HepG2 (cell line): ENCODE measurements around the gene ZNF445. TPM values are rescaled to one million over a fixed set of nuclear protein-coding genes. Genes with fewer than 3 reads are reported as not detected.

Experiments
- CTCF ChIP-seq: sonication (generic); formaldehyde crosslinking; IDR thresholded peaks from 2 replicates; pipeline ENCODE4 v1.5.0; 2020; ENCODE audit warnings: mild to moderate bottlenecking, missing genetic modification reagents, moderate library complexity
- EEA1 ChIP-seq: sonication (generic); formaldehyde crosslinking; IDR thresholded peaks from 2 replicates; pipeline ENCODE4 v1.5.1; 2020; ENCODE audit warnings: mild to moderate bottlenecking, missing genetic modification reagents, borderline replicate concordance
- GATA4 ChIP-seq: sonication (generic); IDR thresholded peaks from 2 replicates; pipeline ENCODE4 v1.6.1; 2016; ENCODE audit warnings: antibody characterized with exemption, low read depth, borderline replicate concordance
- HDAC2 ChIP-seq: sonication (generic); formaldehyde crosslinking; IDR thresholded peaks from 2 replicates; pipeline ENCODE4 v1.4.0; 2020; ENCODE audit warnings: missing genetic modification reagents
- IRX3 ChIP-seq: sonication (generic); formaldehyde crosslinking; IDR thresholded peaks from 2 replicates; pipeline ENCODE4 v1.8.1; 2023; ENCODE audit warnings: mild to moderate bottlenecking, low read depth, missing genetic modification reagents, borderline replicate concordance
- KDM5A ChIP-seq: fragments of 200-600 bp; sonication (generic); IDR thresholded peaks from 2 replicates; pipeline ENCODE4 v1.7.0; 2018; ENCODE audit warnings: antibody characterized with exemption, mild to moderate bottlenecking, low read length, borderline replicate concordance
- MEIS2 ChIP-seq: sonication (generic); formaldehyde crosslinking; IDR thresholded peaks from 2 replicates; pipeline ENCODE4 v1.9.0; 2021; ENCODE audit warnings: mild to moderate bottlenecking, missing genetic modification reagents
- PRMT3 ChIP-seq: sonication (generic); formaldehyde crosslinking; IDR thresholded peaks from 2 replicates; pipeline ENCODE4 v1.8.1; 2022; ENCODE audit warnings: low read depth, mild to moderate bottlenecking, moderate library complexity, missing genetic modification reagents, borderline replicate concordance
- PTBP1 ChIP-seq: fragments of 200-400 bp; formaldehyde crosslinking; IDR thresholded peaks from 2 replicates; pipeline ENCODE4 v1.6.1; 2018; ENCODE audit warnings: low read length, low read depth; ENCODE audit not compliant: poor library complexity, severe bottlenecking
- SALL2 ChIP-seq: sonication (generic); formaldehyde crosslinking; IDR thresholded peaks from 2 replicates; pipeline ENCODE4 v1.8.1; 2023; ENCODE audit warnings: mild to moderate bottlenecking, missing genetic modification reagents, inconsistent platforms
- SOX5 ChIP-seq: IDR thresholded peaks from 2 replicates; pipeline ENCODE4 v1.6.1; 2016; ENCODE audit warnings: borderline replicate concordance
- SP1 ChIP-seq, 2 experiments: fragments of 450-650 bp in 1 of 2; sonication (generic) in 1 of 2; formaldehyde crosslinking in 1 of 2; IDR thresholded peaks; 2 replicates each; pipeline versions ENCODE4 v1.4.0 to v1.6.1; 2016 to 2020; ENCODE audit warnings: missing genetic modification reagents in 1 of 2
- STAG1 ChIP-seq: sonication (generic); formaldehyde crosslinking; IDR thresholded peaks from 2 replicates; pipeline ENCODE4 v1.4.0; 2020; ENCODE audit warnings: missing genetic modification reagents
- XRCC5 ChIP-seq: fragments of 200-400 bp; formaldehyde crosslinking; optimal IDR thresholded peaks from 2 replicates; pipeline ENCODE3; 2017; ENCODE audit warnings: mild to moderate bottlenecking, low read length
- ZBTB7B ChIP-seq: sonication (generic); formaldehyde crosslinking; IDR thresholded peaks from 2 replicates; pipeline ENCODE4 v1.4.0; 2020; ENCODE audit warnings: missing genetic modification reagents
- ZC3H13 ChIP-seq: sonication (generic); formaldehyde crosslinking; IDR thresholded peaks from 2 replicates; pipeline ENCODE4 v1.8.1; 2023; ENCODE audit warnings: mild to moderate bottlenecking, missing genetic modification reagents, moderate library complexity
- ZNF12 ChIP-seq: sonication (generic); formaldehyde crosslinking; IDR thresholded peaks from 2 replicates; pipeline ENCODE4 v1.5.0; 2020; ENCODE audit warnings: missing genetic modification reagents
- ZNF253 ChIP-seq: sonication (generic); formaldehyde crosslinking; IDR thresholded peaks from 2 replicates; pipeline ENCODE4 v1.8.0; 2022; ENCODE audit warnings: mild to moderate bottlenecking, missing genetic modification reagents, borderline replicate concordance
- ZNF260 ChIP-seq: sonication (generic); formaldehyde crosslinking; IDR thresholded peaks from 2 replicates; pipeline ENCODE4 v1.4.0; 2020; ENCODE audit warnings: missing genetic modification reagents, low read depth, mild to moderate bottlenecking, borderline replicate concordance
- ZNF543 ChIP-seq: sonication (generic); formaldehyde crosslinking; IDR thresholded peaks from 2 replicates; pipeline ENCODE4 v1.4.0; 2020; ENCODE audit warnings: mild to moderate bottlenecking, missing genetic modification reagents
- ZNF564 ChIP-seq: sonication (generic); formaldehyde crosslinking; IDR thresholded peaks from 2 replicates; pipeline ENCODE4 v1.8.1; 2023; ENCODE audit warnings: mild to moderate bottlenecking, missing genetic modification reagents
- ZNF567 ChIP-seq: sonication (generic); formaldehyde crosslinking; IDR thresholded peaks from 2 replicates; pipeline ENCODE4 v1.8.1; 2023; ENCODE audit warnings: mild to moderate bottlenecking, missing genetic modification reagents, borderline replicate concordance
- ZNF619 ChIP-seq: sonication (generic); formaldehyde crosslinking; IDR thresholded peaks from 2 replicates; pipeline ENCODE4 v1.4.0; 2020; ENCODE audit warnings: mild to moderate bottlenecking, missing genetic modification reagents
- ZNF678 ChIP-seq: sonication (generic); formaldehyde crosslinking; IDR thresholded peaks from 2 replicates; pipeline ENCODE4 v1.4.0; 2020; ENCODE audit warnings: mild to moderate bottlenecking, missing genetic modification reagents
- ZSCAN30 ChIP-seq: sonication (generic); formaldehyde crosslinking; IDR thresholded peaks from 2 replicates; pipeline ENCODE4 v1.5.0; 2020; ENCODE audit warnings: mild to moderate bottlenecking, missing genetic modification reagents
- polyA plus RNA-seq, 8 experiments: library from polyadenylated mRNA; depleted of rRNA in 3 of 8; stranded (reverse) in 7 of 8; unstranded in 1 of 8; fragments of >200 nt; fragmentation: Illumina TruSeq in 4 of 8; extraction: Trizol in 4 of 8; gene quantifications; 2 replicates each; pipeline versions ENCODE4 v1.2.1 to v1.2.3, GENCODE V29; 2011 to 2016; ENCODE audit warnings: low read depth in 4 of 8, missing spikeins in 1 of 8, mixed read lengths in 1 of 8; ENCODE audit not compliant: insufficient read depth in 1 of 8
- total RNA-seq, 5 experiments: library from RNA; depleted of rRNA; stranded (reverse); fragments of >200 nt; fragmentation: Illumina TruSeq; extraction: Trizol; gene quantifications; 2 replicates each; pipeline ENCODE4 v1.2.3, GENCODE V29; 2016; ENCODE audit warnings: low read depth in 1 of 5
- TF ChIP-seq, protein P1 (sequence below): sonication (generic); formaldehyde crosslinking; IDR thresholded peaks from 2 replicates; pipeline ENCODE4 v1.8.1; 2023; ENCODE audit warnings: missing genetic modification reagents, mild to moderate bottlenecking, borderline replicate concordance
- TF ChIP-seq, protein P2 (sequence below): sonication (generic); formaldehyde crosslinking; IDR thresholded peaks from 2 replicates; pipeline ENCODE4 v1.4.0; 2020; ENCODE audit warnings: missing genetic modification reagents

Gene ZNF445
- total and polyA plus RNA-seq, 2 of the 13 experiments (the other 11 are each of a cell fraction or from before 2014, with no cell fraction given), result 4.4 to 10.3 TPM

DNA sequence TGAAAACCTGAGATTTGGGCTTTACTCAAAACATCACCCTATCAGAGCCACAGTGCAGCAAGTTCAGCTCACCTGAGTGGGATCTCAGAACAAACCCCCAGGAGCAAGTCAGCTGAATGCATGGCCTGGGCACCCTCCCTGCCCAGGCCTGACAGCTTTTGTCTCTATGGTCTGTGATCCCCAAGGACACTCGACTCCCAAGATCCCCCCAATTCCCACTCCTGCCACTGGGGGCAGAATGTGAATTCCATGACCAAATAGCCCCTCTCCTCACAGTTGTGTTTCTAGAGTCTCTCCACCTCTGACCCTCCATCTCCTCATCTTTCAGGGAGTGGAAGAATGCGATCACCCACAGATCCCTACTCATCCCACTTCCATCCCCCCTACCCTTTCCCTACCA, 58.9 kb downstream of the ZNF445 start (continued):
- TF ChIP-seq CTCF (CRISPR knock-in tag) (peak; percentile 42), MEIS2 (CRISPR knock-in tag) (no peak), IRX3 (no peak), GATA4 (no peak), ZNF564 (0 out of 2 replicates have a peak, but pooled peaks have one; percentile 28), ZNF619 (no peak), ZNF678 (CRISPR knock-in tag) (no peak), ZNF12 (CRISPR knock-in tag) (no peak), SP1 (IDR thresholded peaks at IDR 0.05) (no peak), SP1 (CRISPR knock-in tag; IDR thresholded peaks at IDR 0.05) (no peak), PTBP1 (no peak), ZNF260 (CRISPR knock-in tag) (no peak), ZC3H13 (CRISPR knock-in tag) (no peak), SALL2 (CRISPR knock-in tag) (0 out of 2 replicates have a peak, but pooled peaks have one; percentile 21), ZNF253 (no peak), ZBTB7B (CRISPR knock-in tag) (no peak), ZSCAN30 (CRISPR knock-in tag) (no peak), HDAC2 (CRISPR knock-in tag) (no peak), PRMT3 (CRISPR knock-in tag) (no peak), STAG1 (peak; percentile 33; the same call in 1 of the 2 replicates), EEA1 (no peak), ZNF543 (CRISPR knock-in tag) (no peak), ZNF567 (CRISPR knock-in tag) (no peak), SOX5 (CRISPR knock-in tag) (no peak), KDM5A (no peak), XRCC5 (no peak)
- TF ChIP-seq, protein P1, sequence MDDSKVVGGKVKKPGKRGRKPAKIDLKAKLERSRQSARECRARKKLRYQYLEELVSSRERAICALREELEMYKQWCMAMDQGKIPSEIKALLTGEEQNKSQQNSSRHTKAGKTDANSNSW, result no peak
- TF ChIP-seq, protein P2, sequence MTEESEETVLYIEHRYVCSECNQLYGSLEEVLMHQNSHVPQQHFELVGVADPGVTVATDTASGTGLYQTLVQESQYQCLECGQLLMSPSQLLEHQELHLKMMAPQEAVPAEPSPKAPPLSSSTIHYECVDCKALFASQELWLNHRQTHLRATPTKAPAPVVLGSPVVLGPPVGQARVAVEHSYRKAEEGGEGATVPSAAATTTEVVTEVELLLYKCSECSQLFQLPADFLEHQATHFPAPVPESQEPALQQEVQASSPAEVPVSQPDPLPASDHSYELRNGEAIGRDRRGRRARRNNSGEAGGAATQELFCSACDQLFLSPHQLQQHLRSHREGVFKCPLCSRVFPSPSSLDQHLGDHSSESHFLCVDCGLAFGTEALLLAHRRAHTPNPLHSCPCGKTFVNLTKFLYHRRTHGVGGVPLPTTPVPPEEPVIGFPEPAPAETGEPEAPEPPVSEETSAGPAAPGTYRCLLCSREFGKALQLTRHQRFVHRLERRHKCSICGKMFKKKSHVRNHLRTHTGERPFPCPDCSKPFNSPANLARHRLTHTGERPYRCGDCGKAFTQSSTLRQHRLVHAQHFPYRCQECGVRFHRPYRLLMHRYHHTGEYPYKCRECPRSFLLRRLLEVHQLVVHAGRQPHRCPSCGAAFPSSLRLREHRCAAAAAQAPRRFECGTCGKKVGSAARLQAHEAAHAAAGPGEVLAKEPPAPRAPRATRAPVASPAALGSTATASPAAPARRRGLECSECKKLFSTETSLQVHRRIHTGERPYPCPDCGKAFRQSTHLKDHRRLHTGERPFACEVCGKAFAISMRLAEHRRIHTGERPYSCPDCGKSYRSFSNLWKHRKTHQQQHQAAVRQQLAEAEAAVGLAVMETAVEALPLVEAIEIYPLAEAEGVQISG (CRISPR knock-in tag), result peak; percentile 66
